M059J (cell line): Measurements from ENCODE around the gene CKMT2. TPM values are rescaled to one million over a fixed set of nuclear protein-coding genes. Genes with fewer than 3 reads are reported as not detected.
"Not testable (repeated sequence)": the region's sequence is repeated elsewhere in the genome, so short reads cannot be mapped to it uniquely, and the experiment has no call there.

Experiments used
- DNase-seq: peaks from one replicate; pipeline ENCODE4 v3.0.0-alpha.2; 2012; ENCODE audit warnings: low read depth
- total RNA-seq: library from RNA; depleted of rRNA; stranded (reverse); fragments of >200 nt; shearing (Covaris generic); gene quantifications from 2 replicates; pipeline ENCODE4 v1.2.3, GENCODE V29; 2014

Gene CKMT2
- total RNA-seq, 1 experiment from 2014 or later: not detected

GRCh38 chr5:81250004-81250403 is 16.9 kb downstream of the CKMT2 start:
- DNase-seq: no peak

- no peak for DNase-seq
Measured at GRCh38 chr5:81251922-81252321, 18.8 kb downstream of the CKMT2 start.

GRCh38 chr5:81252904-81253303 is 19.8 kb downstream of the CKMT2 start:
- no peak for DNase-seq

- DNase-seq: no peak
Measured at GRCh38 chr5:81253875-81254274, 20.8 kb downstream of the CKMT2 start.

GRCh38 chr5:81254886-81255559 is 21.9 kb downstream of the CKMT2 start:
- no peak for DNase-seq

- DNase-seq: no peak
Measured at GRCh38 chr5:81256766-81257165, 23.6 kb downstream of the CKMT2 start.

- not testable (repeated sequence) for DNase-seq
Measured at GRCh38 chr5:81262796-81263195, 29.7 kb downstream of the CKMT2 start.

- no peak for DNase-seq
Measured at GRCh38 chr5:81265101-81265500, 32.0 kb downstream of the CKMT2 start.

- peak; percentile 87 for DNase-seq
Measured at GRCh38 chr5:81268521-81269196, 35.5 kb downstream of the CKMT2 start.

GRCh38 chr5:81269751-81270393 is 36.8 kb downstream of the CKMT2 start:
- peak; percentile 40 for DNase-seq

GRCh38 chr5:81270394-81271027 is 37.4 kb downstream of the CKMT2 start:
- DNase-seq: not testable (repeated sequence)

GRCh38 chr5:81283976-81284375 is 50.9 kb downstream of the CKMT2 start:
- DNase-seq: no peak

GRCh38 chr5:81286059-81286617 is 53.0 kb downstream of the CKMT2 start:
- no peak for DNase-seq

- DNase-seq: no peak
Measured at GRCh38 chr5:81288021-81288433, 54.9 kb downstream of the CKMT2 start.

GRCh38 chr5:81290146-81290545 is 57.0 kb downstream of the CKMT2 start:
- no peak for DNase-seq

- DNase-seq: no peak
Measured at GRCh38 chr5:81292130-81292529, 59.0 kb downstream of the CKMT2 start.

GRCh38 chr5:81294021-81294420 is 60.9 kb downstream of the CKMT2 start:
- DNase-seq: not testable (repeated sequence)

- DNase-seq: no peak
Measured at GRCh38 chr5:81297531-81297930, 64.4 kb downstream of the CKMT2 start.

GRCh38 chr5:81300921-81301270 is 67.8 kb downstream of the CKMT2 start:
- no peak for DNase-seq

- peak; percentile 92 for DNase-seq
Measured at GRCh38 chr5:81301271-81302015, 68.3 kb downstream of the CKMT2 start, which contains the start of gene ZCCHC9. TSS of gene ZCCHC9 (plus strand) at chr5:81301587. CDS start at chr5:81304758, 3,171 bp downstream.

- no peak for DNase-seq
Measured at GRCh38 chr5:81302596-81302995, 69.5 kb downstream of the CKMT2 start.
